NB4 (cell line): Measurements from ENCODE around the gene PERM1.

Experiments
- DNase-seq: peaks from one replicate; pipeline ENCODE4 v3.0.0; 2010; ENCODE audit warnings: low read depth
- H3K4me3 ChIP-seq: one replicate; pipeline ENCODE4 v1.5.1; 2011; ENCODE audit warnings: mild to moderate bottlenecking, low read depth, low read length, moderate library complexity
- MAX ChIP-seq: IDR thresholded peaks from 2 replicates; pipeline ENCODE4 v1.6.1; 2011; ENCODE audit warnings: low read depth, low read length
- MYC ChIP-seq: IDR thresholded peaks from 2 replicates; pipeline ENCODE4 v1.6.1; 2011; ENCODE audit warnings: low read depth, low read length
- POLR2A ChIP-seq: IDR thresholded peaks from 2 replicates; pipeline ENCODE4 v1.6.1; 2011; ENCODE audit warnings: mild to moderate bottlenecking; ENCODE audit not compliant: insufficient read length; ENCODE audit errors: extremely low read depth
- TF ChIP-seq, protein P1 (sequence below): IDR thresholded peaks from one replicate; pipeline ENCODE4 v1.5.1; 2012; ENCODE audit warnings: low read depth, low read length

The PERM1 gene

GRCh38 chr1:942864-943533, 38.9 kb downstream of the PERM1 start:
- no peak overlapping the region for H3K4me3 ChIP-seq
- TF ChIP-seq, protein P1, sequence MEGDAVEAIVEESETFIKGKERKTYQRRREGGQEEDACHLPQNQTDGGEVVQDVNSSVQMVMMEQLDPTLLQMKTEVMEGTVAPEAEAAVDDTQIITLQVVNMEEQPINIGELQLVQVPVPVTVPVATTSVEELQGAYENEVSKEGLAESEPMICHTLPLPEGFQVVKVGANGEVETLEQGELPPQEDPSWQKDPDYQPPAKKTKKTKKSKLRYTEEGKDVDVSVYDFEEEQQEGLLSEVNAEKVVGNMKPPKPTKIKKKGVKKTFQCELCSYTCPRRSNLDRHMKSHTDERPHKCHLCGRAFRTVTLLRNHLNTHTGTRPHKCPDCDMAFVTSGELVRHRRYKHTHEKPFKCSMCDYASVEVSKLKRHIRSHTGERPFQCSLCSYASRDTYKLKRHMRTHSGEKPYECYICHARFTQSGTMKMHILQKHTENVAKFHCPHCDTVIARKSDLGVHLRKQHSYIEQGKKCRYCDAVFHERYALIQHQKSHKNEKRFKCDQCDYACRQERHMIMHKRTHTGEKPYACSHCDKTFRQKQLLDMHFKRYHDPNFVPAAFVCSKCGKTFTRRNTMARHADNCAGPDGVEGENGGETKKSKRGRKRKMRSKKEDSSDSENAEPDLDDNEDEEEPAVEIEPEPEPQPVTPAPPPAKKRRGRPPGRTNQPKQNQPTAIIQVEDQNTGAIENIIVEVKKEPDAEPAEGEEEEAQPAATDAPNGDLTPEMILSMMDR: no peak
- no peak for TF ChIP-seq MAX
- TF ChIP-seq MYC: no peak
- no peak for TF ChIP-seq POLR2A
- DNase-seq: no peak

- no peak for TF ChIP-seq POLR2A
- TF ChIP-seq MYC: no peak
- TF ChIP-seq, protein P1: no peak
- no peak for TF ChIP-seq MAX
- DNase-seq: no peak
- H3K4me3 ChIP-seq: no peak overlapping the region
Measured at GRCh38 chr1:942411-942821, 39.5 kb downstream of the PERM1 start.

DNA sequence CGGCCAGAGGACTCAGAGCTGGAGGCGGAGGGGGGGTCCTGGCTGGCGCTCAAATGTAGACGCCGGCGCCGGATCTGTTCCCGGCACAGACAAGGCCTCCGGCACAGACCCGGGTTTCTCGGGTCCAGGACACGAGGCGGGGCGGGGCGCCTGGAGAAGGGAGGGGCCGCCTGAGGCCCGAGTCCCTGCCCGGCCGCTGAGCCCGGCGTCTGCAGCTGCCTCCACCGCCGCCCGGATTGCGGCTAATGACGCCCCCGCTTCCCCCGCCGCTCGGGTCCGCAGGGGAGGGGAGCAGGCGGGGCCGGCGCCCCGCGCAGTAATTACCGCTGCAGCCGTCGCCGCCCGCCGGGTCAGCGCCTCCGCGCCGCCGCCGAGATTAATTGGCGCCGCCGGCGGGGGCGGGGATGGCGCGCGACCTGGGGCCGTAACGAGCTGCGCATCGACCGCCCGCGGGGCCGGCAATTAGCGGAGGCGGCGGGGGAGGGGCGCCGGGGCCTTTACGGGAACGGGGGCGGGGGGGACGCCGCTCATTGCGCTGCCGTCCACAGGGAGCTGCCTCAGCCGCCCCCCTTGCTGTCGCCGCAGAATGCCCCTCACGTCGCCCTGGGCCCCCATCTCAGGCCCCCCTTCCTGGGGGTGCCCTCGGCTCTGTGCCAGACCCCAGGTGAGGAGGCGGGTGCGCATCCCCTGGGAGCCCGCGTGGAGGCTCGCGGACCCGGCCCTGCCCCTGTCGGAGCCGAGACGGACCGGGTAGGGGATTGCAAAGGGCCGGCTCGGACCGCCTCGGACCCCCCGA, 40.1 kb downstream of the PERM1 start:
- H3K4me3 ChIP-seq: no peak overlapping the region
- no peak for TF ChIP-seq MYC
- TF ChIP-seq, protein P1: no peak
- TF ChIP-seq POLR2A: no peak
- no peak for TF ChIP-seq MAX

GRCh38 chr1:941015-941587, 40.8 kb downstream of the PERM1 start:
- DNase-seq: no peak
- H3K4me3 ChIP-seq: no peak overlapping the region
- TF ChIP-seq MAX (no peak), MYC (no peak), POLR2A (no peak)

More for the DNA sequence above, 40.1 kb downstream of the PERM1 start:
- peak; percentile 76 for DNase-seq

- peak; percentile 70 for DNase-seq
- peak; percentile 5; the same call in 1 of the 2 replicates for TF ChIP-seq MYC
- TF ChIP-seq MAX: no peak
- no peak overlapping the region for H3K4me3 ChIP-seq
Measured at GRCh38 chr1:940107-941014, 41.5 kb downstream of the PERM1 start.

- no peak overlapping the region for H3K4me3 ChIP-seq
- TF ChIP-seq MAX (no peak), POLR2A (no peak), MYC (no peak)
- TF ChIP-seq, protein P1: no peak
- DNase-seq: no peak
Measured at GRCh38 chr1:939511-940106, 42.3 kb downstream of the PERM1 start.
